Glutamatergic neuron (in vitro differentiated cells): ENCODE measurements around the gene GFRAL. TPM values are rescaled to one million over a fixed set of nuclear protein-coding genes. Genes with fewer than 3 reads are reported as not detected.

Source experiments
- DNase-seq: peaks from one replicate; pipeline ENCODE4 v3.0.0; 2022
- H3K27ac Mint-ChIP-seq: one replicate; pipeline ENCODE4 v1.8.0; 2020; ENCODE audit warnings: mild to moderate bottlenecking, mixed read lengths, inconsistent platforms; ENCODE audit not compliant: unreplicated experiment
- H3K27me3 Mint-ChIP-seq: one replicate; pipeline ENCODE4 v1.8.0; 2020; ENCODE audit warnings: mild to moderate bottlenecking, moderate library complexity, mixed read lengths, inconsistent platforms; ENCODE audit not compliant: unreplicated experiment
- H3K36me3 Mint-ChIP-seq: one replicate; pipeline ENCODE4 v1.8.0; 2020; ENCODE audit warnings: mild to moderate bottlenecking, mixed read lengths, inconsistent platforms; ENCODE audit not compliant: unreplicated experiment
- H3K4me1 Mint-ChIP-seq: one replicate; pipeline ENCODE4 v1.8.0; 2020; ENCODE audit warnings: mild to moderate bottlenecking, low read depth, mixed read lengths, inconsistent platforms; ENCODE audit not compliant: unreplicated experiment
- H3K4me3 Mint-ChIP-seq: one replicate; pipeline ENCODE4 v1.8.0; 2020; ENCODE audit warnings: mild to moderate bottlenecking, mixed read lengths, inconsistent platforms; ENCODE audit not compliant: unreplicated experiment
- H3K9me3 Mint-ChIP-seq: one replicate; pipeline ENCODE4 v1.8.0; 2020; ENCODE audit warnings: mild to moderate bottlenecking, moderate library complexity, mixed read lengths, inconsistent platforms; ENCODE audit not compliant: unreplicated experiment
- total RNA-seq: library from RNA; stranded (reverse); fragmentation: NEBNext Ultra II Directional; extraction: Animal tissue kit (Norgen Biotek cat#: 25700); gene quantifications from one replicate; pipeline ENCODE4 v1.2.1, GENCODE V29; 2021; ENCODE audit not compliant: unreplicated experiment
- TF ChIP-seq, protein P1 (sequence below): fragments of 200-600 bp; sonication (generic); IDR thresholded peaks from one replicate; pipeline ENCODE4 v1.5.0; 2021; ENCODE audit not compliant: partially characterized antibody, unreplicated experiment

The GFRAL gene
- total RNA-seq, 1 donor from 2014 or later, result not detected

DNA sequence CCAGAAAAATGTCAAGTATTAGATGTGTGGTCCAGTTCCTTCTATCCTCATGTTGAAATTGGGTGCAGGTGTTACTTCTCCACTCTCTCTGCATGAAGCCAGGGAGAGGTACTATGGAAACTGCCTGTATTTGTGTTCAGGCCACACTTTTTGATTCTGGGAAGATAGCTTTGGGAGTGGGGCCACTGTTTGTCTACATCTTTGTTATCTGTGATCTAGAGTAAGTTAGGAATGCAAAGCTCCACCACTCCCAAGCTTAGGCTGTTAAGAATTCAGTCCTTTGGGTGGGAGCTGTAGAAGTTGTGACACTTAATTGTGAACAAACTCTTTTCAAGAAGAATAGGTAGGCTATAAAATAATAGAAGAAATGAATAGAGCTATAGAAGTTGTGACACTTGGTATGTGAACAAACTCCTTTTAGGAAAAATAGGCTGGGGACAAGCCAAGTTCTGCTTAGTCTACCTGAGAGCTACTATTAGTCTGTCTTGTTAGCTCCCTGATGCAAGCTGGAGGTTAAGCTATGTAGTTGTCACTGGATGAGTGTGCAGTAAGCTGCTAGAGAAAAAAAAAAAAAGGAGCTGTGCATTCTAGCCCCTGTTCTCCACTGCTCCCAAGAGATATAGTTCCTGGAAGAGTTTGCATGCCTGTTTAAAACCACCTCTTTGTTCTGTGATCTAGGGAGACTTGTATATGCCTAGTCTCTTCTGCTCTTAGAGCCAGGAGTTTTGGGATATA, 7.1 kb upstream of the GFRAL start:
- no peak overlapping the region for H3K27ac Mint-ChIP-seq
- no peak for DNase-seq
- no peaks in the 10 kb centered on the region for H3K36me3 Mint-ChIP-seq
- TF ChIP-seq, protein P1, sequence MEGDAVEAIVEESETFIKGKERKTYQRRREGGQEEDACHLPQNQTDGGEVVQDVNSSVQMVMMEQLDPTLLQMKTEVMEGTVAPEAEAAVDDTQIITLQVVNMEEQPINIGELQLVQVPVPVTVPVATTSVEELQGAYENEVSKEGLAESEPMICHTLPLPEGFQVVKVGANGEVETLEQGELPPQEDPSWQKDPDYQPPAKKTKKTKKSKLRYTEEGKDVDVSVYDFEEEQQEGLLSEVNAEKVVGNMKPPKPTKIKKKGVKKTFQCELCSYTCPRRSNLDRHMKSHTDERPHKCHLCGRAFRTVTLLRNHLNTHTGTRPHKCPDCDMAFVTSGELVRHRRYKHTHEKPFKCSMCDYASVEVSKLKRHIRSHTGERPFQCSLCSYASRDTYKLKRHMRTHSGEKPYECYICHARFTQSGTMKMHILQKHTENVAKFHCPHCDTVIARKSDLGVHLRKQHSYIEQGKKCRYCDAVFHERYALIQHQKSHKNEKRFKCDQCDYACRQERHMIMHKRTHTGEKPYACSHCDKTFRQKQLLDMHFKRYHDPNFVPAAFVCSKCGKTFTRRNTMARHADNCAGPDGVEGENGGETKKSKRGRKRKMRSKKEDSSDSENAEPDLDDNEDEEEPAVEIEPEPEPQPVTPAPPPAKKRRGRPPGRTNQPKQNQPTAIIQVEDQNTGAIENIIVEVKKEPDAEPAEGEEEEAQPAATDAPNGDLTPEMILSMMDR, result no peak
- no peak overlapping the region for H3K4me3 Mint-ChIP-seq
- H3K27me3 Mint-ChIP-seq, result no peaks in the 10 kb centered on the region
- H3K9me3 Mint-ChIP-seq, result no peaks in the 10 kb centered on the region
- no peaks in the 10 kb centered on the region for H3K4me1 Mint-ChIP-seq

DNA sequence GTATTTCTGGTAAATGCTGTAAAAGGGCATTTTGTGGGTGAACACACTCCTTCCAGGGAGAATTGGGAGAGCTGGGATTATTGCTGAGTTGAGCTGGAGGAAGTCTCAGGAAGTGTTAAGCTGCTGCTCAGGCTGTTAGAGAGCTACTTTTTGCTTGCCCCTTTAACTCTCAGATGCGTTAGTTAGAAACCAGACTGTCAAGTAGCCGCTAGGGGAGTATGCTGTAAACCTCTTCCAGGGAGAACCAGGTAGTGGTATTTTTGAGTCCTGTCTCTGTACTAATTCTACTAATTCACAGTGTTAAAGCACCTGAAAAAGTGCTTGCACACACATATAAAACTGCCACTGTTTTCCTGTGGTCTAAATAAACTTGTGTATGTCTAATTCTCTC, 6.6 kb upstream of the GFRAL start:
- H3K27ac Mint-ChIP-seq, result no peak overlapping the region
- no peaks in the 10 kb centered on the region for H3K27me3 Mint-ChIP-seq
- H3K36me3 Mint-ChIP-seq, result no peaks in the 10 kb centered on the region
- DNase-seq, result no peak
- no peaks in the 10 kb centered on the region for H3K9me3 Mint-ChIP-seq
- no peak overlapping the region for H3K4me3 Mint-ChIP-seq
- no peaks in the 10 kb centered on the region for H3K4me1 Mint-ChIP-seq
- TF ChIP-seq, protein P1, result no peak

DNA sequence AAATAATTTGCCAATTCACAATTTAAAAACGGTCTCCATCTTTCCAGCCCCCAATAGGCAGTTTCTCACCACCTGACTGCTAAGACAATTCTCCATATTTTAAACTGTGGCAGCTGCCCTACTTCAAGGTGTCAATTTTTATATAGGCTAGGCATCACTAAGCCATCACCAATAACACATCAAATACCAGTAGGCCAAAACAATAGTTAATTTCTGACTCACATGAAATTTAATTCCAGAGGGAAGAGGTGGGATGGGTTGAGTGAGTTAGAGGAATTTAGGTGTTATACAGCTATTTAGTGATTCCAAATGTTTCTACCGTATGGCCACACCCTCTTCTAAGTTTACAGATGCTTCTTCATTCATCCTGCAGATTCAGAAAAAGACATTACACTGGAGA, 49.9 kb downstream of the GFRAL start:
- H3K4me1 Mint-ChIP-seq, result no peaks in the 10 kb centered on the region
- H3K27me3 Mint-ChIP-seq, result no peaks in the 10 kb centered on the region
- DNase-seq, result no peak
- H3K27ac Mint-ChIP-seq, result no peak overlapping the region
- H3K4me3 Mint-ChIP-seq, result no peak overlapping the region
- H3K9me3 Mint-ChIP-seq, result no peaks in the 10 kb centered on the region
- TF ChIP-seq, protein P1, result no peak
- no peaks in the 10 kb centered on the region for H3K36me3 Mint-ChIP-seq

DNA sequence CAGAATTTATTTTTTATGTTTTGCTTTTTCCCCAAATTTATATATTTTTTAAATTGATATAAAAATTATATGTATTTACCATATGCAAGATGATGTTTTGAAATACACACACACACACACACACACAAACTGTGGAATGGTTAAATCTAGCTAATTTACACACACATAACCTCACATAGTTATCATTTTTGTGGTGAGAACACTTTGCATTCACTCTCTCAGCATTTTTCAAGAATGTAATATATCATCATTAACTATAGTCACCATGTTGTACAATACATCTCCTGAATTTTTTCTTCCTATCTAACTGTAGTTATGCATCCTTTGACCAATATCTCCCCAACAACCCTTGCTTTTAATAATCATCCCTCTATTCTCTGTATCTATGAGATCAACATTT, 52.2 kb downstream of the GFRAL start:
- DNase-seq, result no peak
- Mint-ChIP-seq H3K9me3 (no peaks in the 10 kb centered on the region), H3K27me3 (no peaks in the 10 kb centered on the region), H3K4me1 (no peaks in the 10 kb centered on the region), H3K4me3 (no peak overlapping the region), H3K36me3 (no peaks in the 10 kb centered on the region), H3K27ac (no peak overlapping the region)
- TF ChIP-seq, protein P1, result no peak

DNA sequence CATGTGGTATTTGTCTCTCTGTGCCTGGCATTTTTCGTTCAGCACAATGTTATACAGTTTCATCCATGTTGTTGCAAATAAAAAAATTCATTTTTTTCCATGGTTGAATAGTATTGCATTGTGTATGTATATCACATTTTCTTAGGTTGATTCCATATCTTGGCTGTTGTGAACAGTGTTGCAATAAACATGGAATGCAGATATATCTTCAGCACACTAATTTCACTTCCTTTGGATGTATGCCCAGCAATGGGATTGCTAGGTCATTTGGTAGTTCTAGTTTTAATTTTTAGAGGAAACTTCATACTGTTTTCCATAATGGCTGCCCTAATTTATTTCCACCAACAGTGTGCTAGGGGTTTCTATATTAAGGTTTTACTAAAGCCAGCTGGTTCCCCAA, 52.6 kb downstream of the GFRAL start:
- Mint-ChIP-seq H3K9me3 (no peaks in the 10 kb centered on the region), H3K4me3 (no peak overlapping the region), H3K36me3 (no peaks in the 10 kb centered on the region), H3K27me3 (no peaks in the 10 kb centered on the region), H3K4me1 (no peaks in the 10 kb centered on the region), H3K27ac (no peak overlapping the region)
- no peak for DNase-seq
- TF ChIP-seq, protein P1, result no peak
